ENCODE measurements around the gene C5orf52. TPM values are rescaled to one million over a fixed set of nuclear protein-coding genes. Genes with fewer than 3 reads are reported as not detected.

Gene C5orf52
- polyA plus RNA-seq, 3 donors = not detected

DNA sequence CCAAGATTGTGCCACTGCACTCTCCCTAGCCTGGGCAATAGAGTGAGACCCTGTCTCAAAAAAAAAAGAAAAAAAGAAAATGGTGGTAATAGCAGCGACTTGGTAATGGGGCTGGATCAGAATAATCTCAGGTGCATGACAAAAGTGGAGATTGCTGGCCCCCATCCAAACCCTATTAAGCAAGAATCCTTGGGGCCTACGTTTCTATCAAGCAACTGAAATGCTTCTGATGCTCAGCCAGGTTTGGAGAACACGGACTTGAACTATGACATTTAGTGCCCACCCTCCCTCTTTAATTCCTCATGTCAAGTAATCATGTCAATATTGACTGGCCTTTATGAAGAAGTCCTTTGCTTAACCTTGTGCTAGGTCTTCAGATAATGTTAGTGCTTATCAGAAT lies 6.6 kb downstream of the C5orf52 start:
- intact Hi-C loops (cut with micrococcal nuclease) = no loop called here
- Histone ChIP-seq H2AFZ (ENCODE audit: insufficient read depth, low read depth, low read length, poor library complexity, severe bottlenecking) (no peak overlapping the region), H3K4me2 (replicated peaks; ENCODE audit: extremely low read depth, low read length, poor library complexity, severe bottlenecking) (no peak overlapping the region), H3K9ac (ENCODE audit: insufficient read depth, low read length, poor library complexity, severe bottlenecking) (no peak overlapping the region), H4K20me1 (ENCODE audit: insufficient read depth, low read length) (no peaks in the 10 kb centered on the region), H3K27me3 (ENCODE audit: control insufficient read depth in 2 of 2, insufficient read depth in 2 of 2, low read length in 2 of 2) (peaks cover 2 to 8% of the 10 kb centered on the region in 2 donors), H3K4me1 (ENCODE audit: control insufficient read depth in 1 of 2, insufficient read depth in 2 of 2, low read length in 2 of 2) (no peaks in the 10 kb centered on the region), H3K9me3 (replicated peaks in 1 of 2; ENCODE audit: control insufficient read depth in 1 of 2, insufficient read depth in 1 of 2, low read length in 2 of 2) (no peaks in the 10 kb centered on the region), H3K4me3 (replicated peaks in 1 of 3; ENCODE audit: low read depth in 2 of 3, low read length in 3 of 3) (no peak overlapping the region), H3K27ac (ENCODE audit: low read depth in 1 of 2, low read length in 2 of 2) (no peak overlapping the region), H3K79me2 (ENCODE audit: insufficient read depth, low read length) (no peaks in the 10 kb centered on the region), H3K36me3 (replicated peaks in 1 of 2; ENCODE audit: control insufficient read depth in 1 of 2, insufficient read depth in 2 of 2, low read length in 2 of 2) (no peaks in the 10 kb centered on the region)
- H3K4me1 Mint-ChIP-seq = no peaks in the 10 kb centered on the region
- no peak for DNase-seq
- H3K27me3 Mint-ChIP-seq (ENCODE audit: low read depth in 3 of 3) = peaks cover 4 to 23% (median 20%) of the 10 kb centered on the region in 3 donors
- TF ChIP-seq, protein P1, sequence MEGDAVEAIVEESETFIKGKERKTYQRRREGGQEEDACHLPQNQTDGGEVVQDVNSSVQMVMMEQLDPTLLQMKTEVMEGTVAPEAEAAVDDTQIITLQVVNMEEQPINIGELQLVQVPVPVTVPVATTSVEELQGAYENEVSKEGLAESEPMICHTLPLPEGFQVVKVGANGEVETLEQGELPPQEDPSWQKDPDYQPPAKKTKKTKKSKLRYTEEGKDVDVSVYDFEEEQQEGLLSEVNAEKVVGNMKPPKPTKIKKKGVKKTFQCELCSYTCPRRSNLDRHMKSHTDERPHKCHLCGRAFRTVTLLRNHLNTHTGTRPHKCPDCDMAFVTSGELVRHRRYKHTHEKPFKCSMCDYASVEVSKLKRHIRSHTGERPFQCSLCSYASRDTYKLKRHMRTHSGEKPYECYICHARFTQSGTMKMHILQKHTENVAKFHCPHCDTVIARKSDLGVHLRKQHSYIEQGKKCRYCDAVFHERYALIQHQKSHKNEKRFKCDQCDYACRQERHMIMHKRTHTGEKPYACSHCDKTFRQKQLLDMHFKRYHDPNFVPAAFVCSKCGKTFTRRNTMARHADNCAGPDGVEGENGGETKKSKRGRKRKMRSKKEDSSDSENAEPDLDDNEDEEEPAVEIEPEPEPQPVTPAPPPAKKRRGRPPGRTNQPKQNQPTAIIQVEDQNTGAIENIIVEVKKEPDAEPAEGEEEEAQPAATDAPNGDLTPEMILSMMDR (IDR thresholded peaks at IDR 0.05) = no peak
- H3K27ac Mint-ChIP-seq = peak overlapping the region in 1 of 7 donors; percentile 82
- H3K9me3 Mint-ChIP-seq = peaks cover 0 to 10% (median 0%) of the 10 kb centered on the region in 7 donors
- 58% methylated on average over 2 of the region's 3 CpGs for WGBS (ENCODE audit: insufficient coverage)
- H3K36me3 Mint-ChIP-seq = no peaks in the 10 kb centered on the region
- H3K4me3 Mint-ChIP-seq = no peak overlapping the region

DNA sequence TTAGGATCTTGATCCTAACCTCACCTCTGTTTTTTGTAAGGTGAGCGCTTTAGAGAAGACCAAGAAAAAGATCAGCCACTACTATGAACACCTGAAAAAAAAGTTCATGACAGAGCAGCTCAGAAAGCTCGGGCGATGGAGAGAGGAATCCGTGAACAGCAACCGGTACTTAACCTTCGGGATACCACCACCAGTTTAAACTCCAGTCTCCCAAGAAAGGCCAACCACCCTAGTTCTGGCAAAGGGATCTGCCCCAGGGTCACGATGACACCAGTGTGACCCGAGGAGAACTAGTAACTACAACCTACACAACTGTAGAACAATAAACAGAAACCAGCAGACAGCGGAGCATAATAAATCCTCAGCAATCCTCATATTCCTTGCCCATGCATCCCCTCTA lies 8.5 kb downstream of the C5orf52 start:
- H3K4me1 Mint-ChIP-seq = no peaks in the 10 kb centered on the region
- H3K9ac ChIP-seq (ENCODE audit: insufficient read depth, low read length, poor library complexity, severe bottlenecking) = no peak overlapping the region
- H3K4me3 ChIP-seq (replicated peaks in 1 of 3; ENCODE audit: low read depth in 2 of 3, low read length in 3 of 3) = no peak overlapping the region
- no peak overlapping the region for H3K27ac Mint-ChIP-seq
- H3K4me2 ChIP-seq (replicated peaks; ENCODE audit: extremely low read depth, low read length, poor library complexity, severe bottlenecking) = no peak overlapping the region
- WGBS (ENCODE audit: insufficient coverage) = 100% methylated on average over 3 of the region's 9 CpGs
- no peaks in the 10 kb centered on the region for H4K20me1 ChIP-seq (ENCODE audit: insufficient read depth, low read length)
- H3K79me2 ChIP-seq (ENCODE audit: insufficient read depth, low read length) = no peaks in the 10 kb centered on the region
- H2AFZ ChIP-seq (ENCODE audit: insufficient read depth, low read depth, low read length, poor library complexity, severe bottlenecking) = no peak overlapping the region
- H3K36me3 Mint-ChIP-seq = no peaks in the 10 kb centered on the region
- no peaks in the 10 kb centered on the region for H3K36me3 ChIP-seq (replicated peaks in 1 of 2; ENCODE audit: control insufficient read depth in 1 of 2, insufficient read depth in 2 of 2, low read length in 2 of 2)
- no peak overlapping the region for H3K4me3 Mint-ChIP-seq
- no peak for DNase-seq
- TF ChIP-seq, protein P1 (IDR thresholded peaks at IDR 0.05) = no peak
- peaks cover 0 to 3% (median 0%) of the 10 kb centered on the region in 7 donors for H3K9me3 Mint-ChIP-seq
- no peaks in the 10 kb centered on the region for H3K4me1 ChIP-seq (ENCODE audit: control insufficient read depth in 1 of 2, insufficient read depth in 2 of 2, low read length in 2 of 2)
- H3K27ac ChIP-seq (ENCODE audit: low read depth in 1 of 2, low read length in 2 of 2) = no peak overlapping the region
- intact Hi-C loops (cut with micrococcal nuclease) = no loop called here
- H3K27me3 Mint-ChIP-seq (ENCODE audit: low read depth in 3 of 3) = peaks cover 2 to 11% (median 6%) of the 10 kb centered on the region in 3 donors
- H3K9me3 ChIP-seq (replicated peaks in 1 of 2; ENCODE audit: control insufficient read depth in 1 of 2, insufficient read depth in 1 of 2, low read length in 2 of 2) = no peaks in the 10 kb centered on the region
- no peaks in the 10 kb centered on the region for H3K27me3 ChIP-seq (ENCODE audit: control insufficient read depth in 2 of 2, insufficient read depth in 2 of 2, low read length in 2 of 2)

Data from CD14-positive monocyte (primary cell).